RWPE1 (cell line): Measurements from ENCODE around the gene PNMA8A.

Experiments
- CTCF ChIA-PET: fragments of 350-600 bp; sonication (Branson Sonifier 250); formaldehyde crosslinking; extraction: SDS; loops from one replicate; lab custom pipeline; 2021; lab: Yijun Ruan, JAX
- POLR2A ChIA-PET: fragments of 400-600 bp; formaldehyde crosslinking; extraction: SDS; loops from one replicate; lab custom pipeline; 2020; ENCODE audit warnings: antibody characterized with exemption; ENCODE audit not compliant: low non-redundant PET; lab: Yijun Ruan, JAX
- DNase-seq: peaks from one replicate; pipeline ENCODE4 v3.0.0; 2012; ENCODE audit warnings: low spot score
- H3K27ac ChIP-seq: fragments of 450-650 bp; 2 replicates; pipeline ENCODE4 v1.5.1; 2017
- TF ChIP-seq, protein P1 (sequence below): fragments of 450-650 bp; conservative IDR thresholded peaks from 2 replicates; pipeline ENCODE4 v1.5.1; 2017; ENCODE audit warnings: low read depth, mild to moderate bottlenecking

The PNMA8A gene

DNA sequence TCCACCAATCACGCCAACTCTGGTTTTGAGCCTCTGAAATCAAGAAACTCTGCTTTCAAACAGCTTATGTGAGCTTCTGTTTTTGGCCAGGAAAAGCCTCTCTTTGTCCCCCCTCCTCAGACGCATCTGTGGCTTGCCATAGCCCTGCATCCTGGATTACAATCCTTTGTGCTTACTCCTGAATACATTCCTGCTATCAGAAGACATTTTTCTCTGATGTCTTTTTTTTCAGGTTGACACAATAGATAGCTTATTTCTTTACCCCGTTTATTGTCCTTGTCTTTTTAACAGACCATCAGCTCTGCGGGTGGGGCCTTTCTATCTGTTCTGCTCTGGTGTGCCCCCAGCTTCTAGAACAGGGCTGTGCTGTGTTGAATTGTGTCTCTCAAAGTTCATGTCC is 13.3 kb upstream of the PNMA8A start:
- ChIA-PET POLR2A (no interaction called here), CTCF (interaction anchor here (0.6 to 1.2 kb wide), 2 partner anchors 77 to 89 kb away, joined by 3 to 7 read pairs; no protein-coding TSS in a partner anchor)
- no peak overlapping the region for H3K27ac ChIP-seq
- DNase-seq: no peak
- TF ChIP-seq, protein P1, sequence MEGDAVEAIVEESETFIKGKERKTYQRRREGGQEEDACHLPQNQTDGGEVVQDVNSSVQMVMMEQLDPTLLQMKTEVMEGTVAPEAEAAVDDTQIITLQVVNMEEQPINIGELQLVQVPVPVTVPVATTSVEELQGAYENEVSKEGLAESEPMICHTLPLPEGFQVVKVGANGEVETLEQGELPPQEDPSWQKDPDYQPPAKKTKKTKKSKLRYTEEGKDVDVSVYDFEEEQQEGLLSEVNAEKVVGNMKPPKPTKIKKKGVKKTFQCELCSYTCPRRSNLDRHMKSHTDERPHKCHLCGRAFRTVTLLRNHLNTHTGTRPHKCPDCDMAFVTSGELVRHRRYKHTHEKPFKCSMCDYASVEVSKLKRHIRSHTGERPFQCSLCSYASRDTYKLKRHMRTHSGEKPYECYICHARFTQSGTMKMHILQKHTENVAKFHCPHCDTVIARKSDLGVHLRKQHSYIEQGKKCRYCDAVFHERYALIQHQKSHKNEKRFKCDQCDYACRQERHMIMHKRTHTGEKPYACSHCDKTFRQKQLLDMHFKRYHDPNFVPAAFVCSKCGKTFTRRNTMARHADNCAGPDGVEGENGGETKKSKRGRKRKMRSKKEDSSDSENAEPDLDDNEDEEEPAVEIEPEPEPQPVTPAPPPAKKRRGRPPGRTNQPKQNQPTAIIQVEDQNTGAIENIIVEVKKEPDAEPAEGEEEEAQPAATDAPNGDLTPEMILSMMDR: no peak

DNA sequence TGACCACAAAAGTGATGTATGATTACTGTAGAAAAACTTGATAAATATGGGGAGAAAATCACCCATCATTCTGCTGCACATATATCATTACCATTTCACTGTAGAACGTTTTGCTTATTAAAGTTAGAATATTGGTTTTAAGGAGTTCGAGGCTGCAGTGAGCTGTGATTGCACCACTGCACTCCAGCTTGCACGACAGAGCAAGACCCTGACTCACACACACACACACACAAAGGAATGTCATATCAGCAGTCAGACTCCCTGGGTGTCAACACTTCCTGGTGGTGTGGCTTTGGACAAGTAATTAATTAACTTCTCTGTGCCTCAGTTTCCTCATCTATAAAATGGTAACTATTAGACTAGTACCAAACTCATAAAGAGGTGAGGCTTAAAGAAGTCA is 11.3 kb upstream of the PNMA8A start:
- POLR2A ChIA-PET: no interaction called here
- no peak for DNase-seq
- CTCF ChIA-PET: interaction anchor here (1.2 kb wide), 1 partner anchor 80 kb away, joined by 4 read pairs; no protein-coding TSS in a partner anchor

DNA sequence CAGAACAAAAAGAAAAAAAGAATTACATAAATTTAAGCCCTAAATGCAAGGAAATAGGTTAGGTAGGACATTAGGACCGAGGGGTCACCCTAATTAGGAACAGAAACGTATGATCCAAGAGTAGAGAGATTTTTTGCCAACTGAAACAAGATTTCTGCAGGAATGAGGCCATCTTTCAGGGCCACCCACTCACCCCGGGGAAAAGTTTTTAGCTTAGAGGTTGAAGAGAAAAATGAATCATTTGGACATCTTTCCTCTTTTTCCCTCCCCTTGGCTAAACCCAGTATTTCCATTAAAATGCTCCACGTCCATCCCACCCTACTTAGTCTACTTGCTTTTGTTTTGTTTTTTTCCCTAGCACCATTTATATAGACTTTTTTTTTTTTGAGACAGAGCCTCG is 10.6 kb upstream of the PNMA8A start:
- no peak for DNase-seq
- POLR2A ChIA-PET: no interaction called here
- CTCF ChIA-PET: no interaction called here
- H3K27ac ChIP-seq: no peak overlapping the region
- TF ChIP-seq, protein P1: no peak

More for the DNA sequence above, 11.3 kb upstream of the PNMA8A start:
- no peak overlapping the region for H3K27ac ChIP-seq
- TF ChIP-seq, protein P1: no peak

DNA sequence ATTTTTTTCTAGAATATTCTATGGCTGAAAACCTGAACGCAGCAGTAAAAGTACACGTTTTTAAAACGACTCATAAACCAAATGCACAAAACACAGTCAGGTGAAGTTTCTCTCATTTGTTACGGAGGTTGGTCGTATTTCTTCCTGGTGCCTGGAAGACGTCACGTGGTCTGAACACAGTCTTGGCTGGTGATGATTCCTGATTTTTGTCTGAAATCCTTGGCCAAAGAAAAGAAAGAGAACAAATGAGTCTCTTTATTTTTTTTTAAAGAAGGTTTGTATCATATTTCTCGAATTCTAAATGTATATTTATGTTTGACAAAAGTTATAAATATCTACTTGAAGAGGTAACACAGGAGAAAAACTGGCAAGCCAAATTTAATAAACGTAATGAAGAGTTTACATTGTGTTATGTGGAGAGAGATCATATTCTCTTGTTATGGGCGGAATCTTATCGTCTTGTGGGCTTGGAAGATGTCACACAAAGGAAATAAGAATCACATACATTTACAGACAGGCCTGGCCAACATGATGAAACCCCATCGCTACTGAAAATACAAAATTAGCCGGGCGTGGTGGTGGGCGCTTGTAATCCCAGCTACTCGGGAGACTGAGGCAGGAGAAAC is 10.0 kb upstream of the PNMA8A start:
- CTCF ChIA-PET: interaction anchor here (0.6 to 0.9 kb wide), 2 partner anchors 21 to 804 kb away, joined by 3 to 5 read pairs; no protein-coding TSS in a partner anchor
- H3K27ac ChIP-seq: no peak overlapping the region
- POLR2A ChIA-PET: no interaction called here
- TF ChIP-seq, protein P1: no peak
- no peak for DNase-seq

DNA sequence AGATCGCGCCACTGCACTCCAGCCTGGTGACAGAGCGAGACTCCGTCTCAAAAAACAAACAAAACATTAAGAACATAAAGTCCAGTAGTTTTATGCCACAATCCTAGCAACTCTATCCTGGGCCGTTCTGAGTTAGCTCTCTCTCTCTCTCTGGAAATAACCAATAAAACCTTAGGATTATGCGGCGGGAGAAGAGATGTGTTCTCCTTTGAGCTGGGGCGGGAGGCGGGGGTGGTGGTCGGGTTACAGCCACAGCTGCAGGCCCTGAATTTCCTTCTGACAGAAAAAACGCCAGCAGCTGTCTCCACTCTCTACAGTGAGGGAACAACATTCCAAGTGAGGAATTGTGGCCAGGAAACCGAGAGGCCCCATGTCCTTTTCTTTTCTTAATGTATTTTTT is 9.1 kb upstream of the PNMA8A start:
- no peak for DNase-seq
- TF ChIP-seq, protein P1: no peak
- no peak overlapping the region for H3K27ac ChIP-seq
- ChIA-PET CTCF (interaction anchor here (0.6 to 0.9 kb wide), 2 partner anchors 398 to 803 kb away, joined by 3 to 5 read pairs; no protein-coding TSS in a partner anchor), POLR2A (no interaction called here)

DNA sequence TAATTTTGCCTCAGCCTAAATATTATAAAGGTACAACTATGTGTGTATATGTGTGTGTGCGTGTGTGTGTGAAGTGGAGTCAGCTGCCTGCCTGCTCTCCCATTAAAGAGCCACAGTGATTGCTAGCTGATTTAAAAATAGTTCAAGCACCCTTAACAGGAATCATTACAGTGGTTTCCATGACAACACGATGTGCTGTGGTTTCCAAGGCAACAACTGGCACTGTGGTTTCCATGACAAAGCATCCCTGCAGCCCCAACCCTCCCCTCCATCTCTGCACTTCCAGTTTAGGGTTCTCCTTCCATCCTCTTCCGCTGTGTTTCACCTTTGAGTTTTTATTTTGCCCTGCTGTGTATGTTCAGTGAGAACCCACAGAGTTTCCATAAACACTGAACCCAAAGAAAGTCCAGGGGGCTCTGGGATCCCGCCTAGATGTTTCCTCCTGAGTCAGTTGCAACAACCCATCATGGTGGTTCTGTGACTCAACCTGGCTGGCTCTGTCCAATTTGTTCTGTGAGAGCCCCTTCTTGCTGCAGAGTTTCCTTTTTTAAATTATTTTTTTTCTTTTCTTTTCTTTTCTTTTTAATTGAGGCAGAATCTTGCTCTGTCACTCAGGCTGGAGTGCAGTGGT is 7.1 kb upstream of the PNMA8A start:
- ChIA-PET POLR2A (no interaction called here), CTCF (no interaction called here)
- no peak overlapping the region for H3K27ac ChIP-seq
- DNase-seq: no peak
- TF ChIP-seq, protein P1: no peak
